Keratinocyte (primary cell): Measurements from ENCODE around the gene PLEKHD1. TPM values are rescaled to one million over a fixed set of nuclear protein-coding genes. Genes with fewer than 3 reads are reported as not detected.
"Not testable (repeated sequence)": the region's sequence is repeated elsewhere in the genome, so short reads cannot be mapped to it uniquely, and the experiment has no call there.

Source experiments
- DNase-seq: peaks from one replicate; pipeline ENCODE4 v3.0.0-alpha.2; 2011; ENCODE audit warnings: low read depth, missing footprints, low spot score
- FAIRE-seq: peaks from 2 replicates; lab custom pipeline; 2011; peaks lifted over from hg19 to GRCh38; lab: Jason Lieb, UNC
- H2AFZ ChIP-seq: 2 replicates; pipeline ENCODE4 v1.6.0; 2012; ENCODE audit warnings: low read length, control low read depth, inconsistent platforms; ENCODE audit not compliant: control insufficient read depth
- H3K27ac ChIP-seq: 2 replicates; pipeline ENCODE4 v1.5.1; 2011; ENCODE audit warnings: low read length; ENCODE audit not compliant: control insufficient read depth, insufficient read depth
- H3K27me3 ChIP-seq: 3 replicates; pipeline ENCODE4 v1.6.0; 2011; ENCODE audit warnings: low read length; ENCODE audit not compliant: control insufficient read depth, insufficient read depth; ENCODE audit errors: extremely low read depth
- H3K36me3 ChIP-seq, 2 experiments: 2 replicates in 1 of 2; 3 replicates in 1 of 2; pipeline ENCODE4 v1.5.1; 2011; ENCODE audit warnings: low read length in 2 of 2, mild to moderate bottlenecking in 1 of 2; ENCODE audit not compliant: control insufficient read depth in 2 of 2, insufficient read depth in 2 of 2; ENCODE audit errors: extremely low read depth in 1 of 2
- H3K4me1 ChIP-seq: 3 replicates; pipeline ENCODE4 v1.5.1; 2011; ENCODE audit warnings: low read length; ENCODE audit not compliant: control insufficient read depth, insufficient read depth; ENCODE audit errors: extremely low read depth
- H3K4me2 ChIP-seq: 3 replicates; pipeline ENCODE4 v1.6.0; 2011; ENCODE audit warnings: low read depth, low read length; ENCODE audit not compliant: control insufficient read depth, insufficient read depth; ENCODE audit errors: extremely low read depth
- H3K4me3 ChIP-seq, 3 experiments: fragments of 200-600 bp in 1 of 3; sonication (generic) in 1 of 3; 2 replicates in 2 of 3; 3 replicates in 1 of 3; pipeline ENCODE4 v1.5.1; 2011 to 2016; ENCODE audit warnings: low read length in 3 of 3, mild to moderate bottlenecking in 3 of 3, control low read depth in 2 of 3, inconsistent platforms in 1 of 3, low read depth in 1 of 3, mixed read lengths in 1 of 3, mixed run types in 1 of 3, moderate library complexity in 1 of 3; ENCODE audit not compliant: control insufficient read depth in 2 of 3, insufficient read depth in 2 of 3; ENCODE audit errors: extremely low read depth in 1 of 3
- H3K79me2 ChIP-seq: 2 replicates; pipeline ENCODE4 v1.6.0; 2012; ENCODE audit warnings: low read length; ENCODE audit not compliant: control insufficient read depth, insufficient read depth
- H3K9ac ChIP-seq: 3 replicates; pipeline ENCODE4 v1.6.0; 2011; ENCODE audit warnings: low read length; ENCODE audit not compliant: control insufficient read depth, insufficient read depth; ENCODE audit errors: extremely low read depth
- H3K9me1 ChIP-seq: 3 replicates; pipeline ENCODE4 v1.6.0; 2011; ENCODE audit warnings: low read length; ENCODE audit not compliant: control insufficient read depth, insufficient read depth; ENCODE audit errors: extremely low read depth
- H3K9me3 ChIP-seq: 2 replicates; pipeline ENCODE4 v1.5.1; 2012; ENCODE audit warnings: low read depth, low read length; ENCODE audit not compliant: control insufficient read depth
- H4K20me1 ChIP-seq: 3 replicates; pipeline ENCODE4 v1.6.0; 2011; ENCODE audit warnings: low read length; ENCODE audit not compliant: control insufficient read depth, insufficient read depth; ENCODE audit errors: extremely low read depth
- CTCF ChIP-seq, 3 experiments: IDR thresholded peaks in 1 of 3; conservative IDR thresholded peaks in 1 of 3; optimal IDR thresholded peaks in 1 of 3; 2 replicates in 2 of 3; 3 replicates in 1 of 3; pipeline versions ENCODE3 to v1.5.1; 2011; ENCODE audit warnings: low read length in 3 of 3, mild to moderate bottlenecking in 3 of 3, moderate library complexity in 2 of 3, control low read depth in 1 of 3, inconsistent platforms in 1 of 3; ENCODE audit not compliant: insufficient read depth in 2 of 3; ENCODE audit errors: extremely low read depth in 1 of 3
- EZH2 ChIP-seq: IDR thresholded peaks from one replicate; pipeline ENCODE4 v1.6.1; 2012; ENCODE audit warnings: inconsistent platforms, mild to moderate bottlenecking, low read length, moderate library complexity
- dilution Hi-C: fragments of 300-500 bp; cut with MboI; formaldehyde crosslinking; loops from one replicate; pipeline ENCODE4 v1.7.0; 2020; ENCODE audit warnings: low sequenced_read_pairs; ENCODE audit not compliant: extremely low pct_ligation_motif_present
- polyA plus RNA-seq, 5 experiments: library from polyadenylated mRNA; depleted of rRNA in 3 of 5; stranded (reverse) in 3 of 5; stranded (forward) in 1 of 5; unstranded in 1 of 5; fragments of >200 nt; gene quantifications; 1 replicate in 1 of 5; 2 replicates in 3 of 5; 3 replicates in 1 of 5; pipeline versions ENCODE4 v1.2.1 to v1.2.3, GENCODE V29; 2011 to 2012; ENCODE audit warnings: missing spikeins in 2 of 5, low read depth in 1 of 5, low replicate concordance in 1 of 5

Gene PLEKHD1
- polyA plus RNA-seq, 1 donor (not counting 4 experiments of a cell fraction or from before 2014, with no cell fraction given), result 0.01 TPM

GRCh38 chr14:69475194-69475818, 9.2 kb upstream of the PLEKHD1 start:
- H3K4me3 ChIP-seq, result no peak overlapping the region
- no peaks in the 10 kb centered on the region for H3K36me3 ChIP-seq
- H3K9ac ChIP-seq, result no peak overlapping the region
- H3K9me3 ChIP-seq, result no peaks in the 10 kb centered on the region
- no peaks in the 10 kb centered on the region for H3K79me2 ChIP-seq
- H4K20me1 ChIP-seq, result no peaks in the 10 kb centered on the region
- dilution Hi-C loops, result no loop called here
- FAIRE-seq, result no peak
- H3K9me1 ChIP-seq, result no peaks in the 10 kb centered on the region
- TF ChIP-seq EZH2, result no peak
- TF ChIP-seq CTCF (optimal IDR thresholded peaks at IDR 0.05 in 1 of 3, IDR thresholded peaks at IDR 0.05 in 1 of 3, conservative IDR thresholded peaks at IDR 0.05 in 1 of 3; ENCODE audit: extremely low read depth in 1 of 3, insufficient read depth in 2 of 3, low read length in 3 of 3), result peak; percentile 49 to 60 (median 49)
- no peak overlapping the region for H3K27ac ChIP-seq
- no peaks in the 10 kb centered on the region for H3K4me1 ChIP-seq
- H3K27me3 ChIP-seq, result peaks cover 3% of the 10 kb centered on the region
- no peak overlapping the region for H2AFZ ChIP-seq
- no peak for DNase-seq
- no peak overlapping the region for H3K4me2 ChIP-seq

- H3K9ac ChIP-seq, H3K4me1 ChIP-seq, H3K27me3 ChIP-seq, H3K9me1 ChIP-seq, DNase-seq, H3K9me3 ChIP-seq, FAIRE-seq, H3K79me2 ChIP-seq, H3K27ac ChIP-seq, H3K4me3 ChIP-seq, H2AFZ ChIP-seq, H3K4me2 ChIP-seq, H4K20me1 ChIP-seq, dilution Hi-C loops, H3K36me3 ChIP-seq: not testable (repeated sequence)
These were observed 7.6 kb upstream of the PLEKHD1 start for GRCh38 chr14:69476824-69477450.

GRCh38 chr14:69478055-69478454, 6.5 kb upstream of the PLEKHD1 start:
- not testable (repeated sequence) for H3K9me1 ChIP-seq
- peaks cover 16% of the 10 kb centered on the region for H3K27me3 ChIP-seq

More at GRCh38 chr14:69478055-69478454, 6.5 kb upstream of the PLEKHD1 start:
- H3K79me2 ChIP-seq, H3K4me1 ChIP-seq, DNase-seq, dilution Hi-C loops, H2AFZ ChIP-seq, H3K4me3 ChIP-seq, H3K9me3 ChIP-seq, H3K36me3 ChIP-seq, H4K20me1 ChIP-seq, H3K9ac ChIP-seq, H3K4me2 ChIP-seq, FAIRE-seq, H3K27ac ChIP-seq: not testable (repeated sequence)
